Ramos (cell line): ENCODE data around the gene BMPR1B.
"Not testable (repeated sequence)": the region's sequence is repeated elsewhere in the genome, so short reads cannot be mapped to it uniquely, and the experiment has no call there.

Experiments used
- in situ Hi-C: fragments of 300-500 bp; cut with MboI; formaldehyde crosslinking; loops from one replicate; pipeline ENCODE4 v1.14.3; 2022; ENCODE audit warnings: low sequenced_read_pairs; ENCODE audit not compliant: unreplicated experiment

The BMPR1B gene

GRCh38 chr4:95107635-95108034, 349.9 kb downstream of the BMPR1B start:
- in situ Hi-C loops: no loop called here

GRCh38 chr4:95108883-95109421, 351.2 kb downstream of the BMPR1B start:
- in situ Hi-C loops: no loop called here

- in situ Hi-C loops: no loop called here
Measured at GRCh38 chr4:95114521-95114920, 356.8 kb downstream of the BMPR1B start.

GRCh38 chr4:95118497-95118896, 360.7 kb downstream of the BMPR1B start:
- in situ Hi-C loops: no loop called here

GRCh38 chr4:95120456-95120855, 362.7 kb downstream of the BMPR1B start:
- in situ Hi-C loops: no loop called here

GRCh38 chr4:95122001-95122400, 364.2 kb downstream of the BMPR1B start:
- in situ Hi-C loops: no loop called here

GRCh38 chr4:95124906-95125504, 367.2 kb downstream of the BMPR1B start:
- in situ Hi-C loops: no loop called here

GRCh38 chr4:95129031-95129430, 371.3 kb downstream of the BMPR1B start:
- in situ Hi-C loops: no loop called here

- in situ Hi-C loops: no loop called here
Measured at GRCh38 chr4:95129821-95130311, 372.1 kb downstream of the BMPR1B start.

- in situ Hi-C loops: not testable (repeated sequence)
Measured at GRCh38 chr4:95134016-95134415, 376.3 kb downstream of the BMPR1B start.

GRCh38 chr4:95139424-95139823, 381.7 kb downstream of the BMPR1B start:
- in situ Hi-C loops: not testable (repeated sequence)

GRCh38 chr4:95141361-95141760, 383.6 kb downstream of the BMPR1B start:
- in situ Hi-C loops: no loop called here

- in situ Hi-C loops: no loop called here
Measured at GRCh38 chr4:95142932-95143331, 385.2 kb downstream of the BMPR1B start.

- in situ Hi-C loops: no loop called here
Measured at GRCh38 chr4:95151255-95151654, 393.5 kb downstream of the BMPR1B start.

- in situ Hi-C loops: no loop called here
Measured at GRCh38 chr4:95153182-95153581, 395.4 kb downstream of the BMPR1B start.

GRCh38 chr4:95155759-95156451, 398.1 kb downstream of the BMPR1B start:
- in situ Hi-C loops: no loop called here

GRCh38 chr4:95156452-95156765, 398.7 kb downstream of the BMPR1B start:
- in situ Hi-C loops: no loop called here

- in situ Hi-C loops: no loop called here
Measured at GRCh38 chr4:95157596-95157995, 399.8 kb downstream of the BMPR1B start.

GRCh38 chr4:95158045-95158444, 400.3 kb downstream of the BMPR1B start:
- in situ Hi-C loops: no loop called here

- in situ Hi-C loops: no loop called here
Measured at GRCh38 chr4:95158626-95159025, 400.9 kb downstream of the BMPR1B start.

GRCh38 chr4:95159384-95159783, 401.6 kb downstream of the BMPR1B start:
- in situ Hi-C loops: no loop called here
